Cardiac fibroblast (primary cell): ENCODE results near the gene USP17L26.
A peak's percentile ranks its signal among the peaks of the same experiment; 100 is the strongest.
"Not testable (repeated sequence)": the region's sequence is repeated elsewhere in the genome, so short reads cannot be mapped to it uniquely, and the experiment has no call there.

Source experiments
- DNase-seq, 2 donors: peaks; one replicate each; pipeline versions ENCODE4 v3.0.0 to v3.0.0-alpha.2; 2010; ENCODE audit warnings: low read depth in 2 of 2
- H3K4me3 ChIP-seq, 2 donors: replicated peaks in 1 of 2; 1 replicate in 1 of 2; 2 replicates in 1 of 2; pipeline ENCODE4 v1.5.1; 2011; ENCODE audit warnings: low read depth in 2 of 2, low read length in 2 of 2, mild to moderate bottlenecking in 2 of 2, moderate library complexity in 1 of 2
- TF ChIP-seq, protein P1 (sequence below): IDR thresholded peaks from one replicate; pipeline ENCODE4 v1.5.1; 2011; ENCODE audit warnings: low read depth, mild to moderate bottlenecking, low read length, inconsistent platforms

The USP17L26 gene, protein sequence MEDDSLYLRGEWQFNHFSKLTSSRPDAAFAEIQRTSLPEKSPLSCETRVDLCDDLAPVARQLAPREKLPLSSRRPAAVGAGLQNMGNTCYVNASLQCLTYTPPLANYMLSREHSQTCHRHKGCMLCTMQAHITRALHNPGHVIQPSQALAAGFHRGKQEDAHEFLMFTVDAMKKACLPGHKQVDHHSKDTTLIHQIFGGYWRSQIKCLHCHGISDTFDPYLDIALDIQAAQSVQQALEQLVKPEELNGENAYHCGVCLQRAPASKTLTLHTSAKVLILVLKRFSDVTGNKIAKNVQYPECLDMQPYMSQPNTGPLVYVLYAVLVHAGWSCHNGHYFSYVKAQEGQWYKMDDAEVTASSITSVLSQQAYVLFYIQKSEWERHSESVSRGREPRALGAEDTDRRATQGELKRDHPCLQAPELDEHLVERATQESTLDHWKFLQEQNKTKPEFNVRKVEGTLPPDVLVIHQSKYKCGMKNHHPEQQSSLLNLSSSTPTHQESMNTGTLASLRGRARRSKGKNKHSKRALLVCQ

DNA sequence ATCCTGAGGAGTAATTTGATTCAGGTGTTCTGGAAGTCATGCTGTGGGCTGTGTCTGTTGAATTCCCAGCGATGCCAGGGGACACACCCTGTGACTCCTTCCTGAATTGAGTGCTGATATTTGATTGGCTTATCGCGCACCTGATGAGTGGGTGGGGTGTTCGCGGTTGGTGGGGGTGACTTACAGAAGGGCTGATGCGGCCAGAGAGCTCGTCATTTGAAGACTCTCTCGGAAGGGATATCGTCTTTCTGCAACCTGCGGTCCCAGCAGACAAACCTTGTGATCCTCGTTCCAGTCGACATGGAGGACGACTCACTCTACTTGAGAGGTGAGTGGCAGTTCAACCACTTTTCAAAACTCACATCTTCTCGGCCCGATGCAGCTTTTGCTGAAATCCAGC is at the start of gene USP17L26:
Gene USP17L26, plus strand, starts transcription at position 301 of the 400 bp plus-strand sequence. Its CDS starts 0 bp downstream, at position 301.
- not testable (repeated sequence) for DNase-seq, H3K4me3 ChIP-seq

DNA sequence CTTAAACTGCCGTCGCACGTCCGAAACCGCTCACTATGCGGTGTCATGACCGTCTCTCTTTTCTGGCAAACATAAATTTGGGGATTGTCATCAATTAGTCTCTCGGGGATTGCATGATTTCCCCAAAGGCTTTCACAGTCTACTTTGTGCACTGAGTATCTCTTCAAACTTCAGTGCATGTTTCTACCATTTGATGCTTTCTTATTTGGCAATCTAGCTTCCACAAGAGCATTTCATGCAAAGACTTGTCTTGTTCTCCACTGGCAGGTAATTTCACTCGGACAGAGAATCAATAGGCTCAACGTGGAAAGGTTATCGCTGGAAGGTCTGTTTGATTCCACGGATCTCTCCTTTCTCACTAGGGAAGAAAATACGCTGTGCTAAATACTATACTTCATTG is 10.3 kb upstream of the USP17L26 start:
- not testable (repeated sequence) for DNase-seq, H3K4me3 ChIP-seq

DNA sequence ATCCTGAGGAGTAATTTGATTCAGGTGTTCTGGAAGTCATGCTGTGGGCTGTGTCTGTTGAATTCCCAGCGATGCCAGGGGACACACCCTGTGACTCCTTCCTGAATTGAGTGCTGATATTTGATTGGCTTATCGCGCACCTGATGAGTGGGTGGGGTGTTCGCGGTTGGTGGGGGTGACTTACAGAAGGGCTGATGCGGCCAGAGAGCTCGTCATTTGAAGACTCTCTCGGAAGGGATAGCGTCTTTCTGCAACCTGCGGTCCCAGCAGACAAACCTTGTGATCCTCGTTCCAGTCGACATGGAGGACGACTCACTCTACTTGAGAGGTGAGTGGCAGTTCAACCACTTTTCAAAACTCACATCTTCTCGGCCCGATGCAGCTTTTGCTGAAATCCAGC is 9.6 kb upstream of the USP17L26 start, which contains the start of gene USP17L24:
Gene USP17L24, plus strand, starts transcription at position 301 of the 400 bp plus-strand sequence. Its CDS starts 0 bp downstream, at position 301.
- DNase-seq, H3K4me3 ChIP-seq: not testable (repeated sequence)

DNA sequence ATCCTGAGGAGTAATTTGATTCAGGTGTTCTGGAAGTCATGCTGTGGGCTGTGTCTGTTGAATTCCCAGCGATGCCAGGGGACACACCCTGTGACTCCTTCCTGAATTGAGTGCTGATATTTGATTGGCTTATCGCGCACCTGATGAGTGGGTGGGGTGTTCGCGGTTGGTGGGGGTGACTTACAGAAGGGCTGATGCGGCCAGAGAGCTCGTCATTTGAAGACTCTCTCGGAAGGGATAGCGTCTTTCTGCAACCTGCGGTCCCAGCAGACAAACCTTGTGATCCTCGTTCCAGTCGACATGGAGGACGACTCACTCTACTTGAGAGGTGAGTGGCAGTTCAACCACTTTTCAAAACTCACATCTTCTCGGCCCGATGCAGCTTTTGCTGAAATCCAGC is 4.8 kb upstream of the USP17L26 start, which contains the start of gene USP17L25:
Gene USP17L25, plus strand, starts transcription at position 301 of the 400 bp plus-strand sequence. Its CDS starts 0 bp downstream, at position 301.
- DNase-seq, H3K4me3 ChIP-seq: not testable (repeated sequence)

DNA sequence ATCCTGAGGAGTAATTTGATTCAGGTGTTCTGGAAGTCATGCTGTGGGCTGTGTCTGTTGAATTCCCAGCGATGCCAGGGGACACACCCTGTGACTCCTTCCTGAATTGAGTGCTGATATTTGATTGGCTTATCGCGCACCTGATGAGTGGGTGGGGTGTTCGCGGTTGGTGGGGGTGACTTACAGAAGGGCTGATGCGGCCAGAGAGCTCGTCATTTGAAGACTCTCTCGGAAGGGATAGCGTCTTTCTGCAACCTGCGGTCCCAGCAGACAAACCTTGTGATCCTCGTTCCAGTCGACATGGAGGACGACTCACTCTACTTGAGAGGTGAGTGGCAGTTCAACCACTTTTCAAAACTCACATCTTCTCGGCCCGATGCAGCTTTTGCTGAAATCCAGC is 4.6 kb downstream of the USP17L26 start, which contains the start of gene USP17L5:
Gene USP17L5, plus strand, starts transcription at position 301 of the 400 bp plus-strand sequence. Its CDS starts 0 bp downstream, at position 301.
- DNase-seq, H3K4me3 ChIP-seq: not testable (repeated sequence)

DNA sequence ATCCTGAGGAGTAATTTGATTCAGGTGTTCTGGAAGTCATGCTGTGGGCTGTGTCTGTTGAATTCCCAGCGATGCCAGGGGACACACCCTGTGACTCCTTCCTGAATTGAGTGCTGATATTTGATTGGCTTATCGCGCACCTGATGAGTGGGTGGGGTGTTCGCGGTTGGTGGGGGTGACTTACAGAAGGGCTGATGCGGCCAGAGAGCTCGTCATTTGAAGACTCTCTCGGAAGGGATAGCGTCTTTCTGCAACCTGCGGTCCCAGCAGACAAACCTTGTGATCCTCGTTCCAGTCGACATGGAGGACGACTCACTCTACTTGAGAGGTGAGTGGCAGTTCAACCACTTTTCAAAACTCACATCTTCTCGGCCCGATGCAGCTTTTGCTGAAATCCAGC is 9.4 kb downstream of the USP17L26 start, which contains the start of gene USP17L27:
Gene USP17L27, plus strand, starts transcription at position 301 of the 400 bp plus-strand sequence. Its CDS starts 0 bp downstream, at position 301.
- not testable (repeated sequence) for H3K4me3 ChIP-seq, DNase-seq

DNA sequence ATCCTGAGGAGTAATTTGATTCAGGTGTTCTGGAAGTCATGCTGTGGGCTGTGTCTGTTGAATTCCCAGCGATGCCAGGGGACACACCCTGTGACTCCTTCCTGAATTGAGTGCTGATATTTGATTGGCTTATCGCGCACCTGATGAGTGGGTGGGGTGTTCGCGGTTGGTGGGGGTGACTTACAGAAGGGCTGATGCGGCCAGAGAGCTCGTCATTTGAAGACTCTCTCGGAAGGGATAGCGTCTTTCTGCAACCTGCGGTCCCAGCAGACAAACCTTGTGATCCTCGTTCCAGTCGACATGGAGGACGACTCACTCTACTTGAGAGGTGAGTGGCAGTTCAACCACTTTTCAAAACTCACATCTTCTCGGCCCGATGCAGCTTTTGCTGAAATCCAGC is 14.1 kb downstream of the USP17L26 start, which contains the start of gene USP17L28:
Gene USP17L28, plus strand, starts transcription at position 301 of the 400 bp plus-strand sequence. Its CDS starts 0 bp downstream, at position 301.
- not testable (repeated sequence) for H3K4me3 ChIP-seq, DNase-seq

DNA sequence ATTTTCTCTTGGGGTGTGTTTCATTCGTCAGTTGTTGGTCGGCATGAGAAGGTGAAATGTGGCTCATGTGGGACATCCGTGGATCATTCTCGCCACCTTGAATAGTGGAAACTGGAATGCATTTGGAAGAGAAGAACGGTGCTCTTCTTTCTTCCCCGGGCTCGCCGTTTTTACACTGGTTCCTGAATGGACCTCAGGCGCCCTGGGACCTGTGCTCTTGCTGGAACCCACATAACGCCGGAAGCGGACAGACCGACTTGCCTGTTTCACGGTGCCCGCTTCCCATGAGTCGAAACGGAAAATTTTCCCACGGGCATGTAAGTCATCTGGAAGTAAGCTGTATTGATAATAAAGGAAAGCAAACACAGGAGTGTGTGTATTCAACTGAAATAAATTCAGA is 16.4 kb downstream of the USP17L26 start:
- DNase-seq, H3K4me3 ChIP-seq: not testable (repeated sequence)

DNA sequence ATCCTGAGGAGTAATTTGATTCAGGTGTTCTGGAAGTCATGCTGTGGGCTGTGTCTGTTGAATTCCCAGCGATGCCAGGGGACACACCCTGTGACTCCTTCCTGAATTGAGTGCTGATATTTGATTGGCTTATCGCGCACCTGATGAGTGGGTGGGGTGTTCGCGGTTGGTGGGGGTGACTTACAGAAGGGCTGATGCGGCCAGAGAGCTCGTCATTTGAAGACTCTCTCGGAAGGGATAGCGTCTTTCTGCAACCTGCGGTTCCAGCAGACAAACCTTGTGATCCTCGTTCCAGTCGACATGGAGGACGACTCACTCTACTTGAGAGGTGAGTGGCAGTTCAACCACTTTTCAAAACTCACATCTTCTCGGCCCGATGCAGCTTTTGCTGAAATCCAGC is 18.9 kb downstream of the USP17L26 start, which contains the start of gene USP17L29:
Gene USP17L29, plus strand, starts transcription at position 301 of the 400 bp plus-strand sequence. Its CDS starts 0 bp downstream, at position 301.
- DNase-seq, H3K4me3 ChIP-seq: not testable (repeated sequence)

DNA sequence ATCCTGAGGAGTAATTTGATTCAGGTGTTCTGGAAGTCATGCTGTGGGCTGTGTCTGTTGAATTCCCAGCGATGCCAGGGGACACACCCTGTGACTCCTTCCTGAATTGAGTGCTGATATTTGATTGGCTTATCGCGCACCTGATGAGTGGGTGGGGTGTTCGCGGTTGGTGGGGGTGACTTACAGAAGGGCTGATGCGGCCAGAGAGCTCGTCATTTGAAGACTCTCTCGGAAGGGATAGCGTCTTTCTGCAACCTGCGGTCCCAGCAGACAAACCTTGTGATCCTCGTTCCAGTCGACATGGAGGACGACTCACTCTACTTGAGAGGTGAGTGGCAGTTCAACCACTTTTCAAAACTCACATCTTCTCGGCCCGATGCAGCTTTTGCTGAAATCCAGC is 28.4 kb downstream of the USP17L26 start, which contains the start of gene USP17L30:
Gene USP17L30, plus strand, starts transcription at position 301 of the 400 bp plus-strand sequence. Its CDS starts 0 bp downstream, at position 301.
- not testable (repeated sequence) for H3K4me3 ChIP-seq, DNase-seq

DNA sequence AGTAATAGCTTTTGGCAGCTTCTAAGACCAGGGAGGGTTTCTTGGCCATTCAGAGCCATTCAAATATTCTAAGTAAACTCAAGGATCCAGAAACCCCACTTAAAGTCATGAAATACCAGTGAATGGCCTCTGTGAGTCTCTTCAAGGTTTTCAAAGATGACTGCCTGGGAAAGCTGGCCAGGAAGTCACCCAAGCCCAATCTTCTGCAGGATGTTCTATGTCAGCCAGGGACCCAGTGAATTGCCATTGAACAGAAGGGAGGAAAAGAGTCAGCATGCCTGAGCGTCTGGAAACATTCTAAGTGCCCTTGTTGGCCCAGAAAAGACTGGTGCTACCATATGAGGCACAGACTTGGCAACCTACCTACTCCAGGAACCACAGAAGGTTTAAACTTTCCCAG is 45.4 kb downstream of the USP17L26 start:
- not testable (repeated sequence) for H3K4me3 ChIP-seq, DNase-seq

DNA sequence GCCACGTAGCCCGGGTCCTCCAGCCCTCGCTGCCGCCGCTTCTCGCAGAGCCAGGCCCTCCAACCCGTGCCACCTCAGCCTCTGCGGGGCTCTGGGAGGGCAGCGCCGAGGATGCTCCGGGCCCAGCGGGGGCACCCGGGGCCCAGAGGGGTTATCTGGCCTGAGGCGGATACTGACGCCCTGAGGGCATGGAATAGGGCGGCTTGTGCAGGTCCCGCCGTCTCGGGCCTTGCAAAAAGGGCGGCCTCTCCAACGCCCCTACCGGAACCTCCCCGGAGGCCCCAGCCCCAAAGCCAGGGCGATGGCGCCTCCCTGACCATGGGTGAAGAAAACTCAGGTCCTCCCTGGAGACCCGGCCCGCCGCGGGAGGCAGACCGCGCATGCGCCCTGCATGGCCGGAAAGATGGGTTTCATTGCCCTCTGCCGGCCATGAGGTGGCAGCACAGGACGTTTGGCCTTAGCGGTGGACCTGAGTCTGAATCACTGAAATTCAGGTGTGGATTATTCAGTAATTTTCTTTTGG is 46.6 kb downstream of the USP17L26 start:
- TF ChIP-seq, protein P1, sequence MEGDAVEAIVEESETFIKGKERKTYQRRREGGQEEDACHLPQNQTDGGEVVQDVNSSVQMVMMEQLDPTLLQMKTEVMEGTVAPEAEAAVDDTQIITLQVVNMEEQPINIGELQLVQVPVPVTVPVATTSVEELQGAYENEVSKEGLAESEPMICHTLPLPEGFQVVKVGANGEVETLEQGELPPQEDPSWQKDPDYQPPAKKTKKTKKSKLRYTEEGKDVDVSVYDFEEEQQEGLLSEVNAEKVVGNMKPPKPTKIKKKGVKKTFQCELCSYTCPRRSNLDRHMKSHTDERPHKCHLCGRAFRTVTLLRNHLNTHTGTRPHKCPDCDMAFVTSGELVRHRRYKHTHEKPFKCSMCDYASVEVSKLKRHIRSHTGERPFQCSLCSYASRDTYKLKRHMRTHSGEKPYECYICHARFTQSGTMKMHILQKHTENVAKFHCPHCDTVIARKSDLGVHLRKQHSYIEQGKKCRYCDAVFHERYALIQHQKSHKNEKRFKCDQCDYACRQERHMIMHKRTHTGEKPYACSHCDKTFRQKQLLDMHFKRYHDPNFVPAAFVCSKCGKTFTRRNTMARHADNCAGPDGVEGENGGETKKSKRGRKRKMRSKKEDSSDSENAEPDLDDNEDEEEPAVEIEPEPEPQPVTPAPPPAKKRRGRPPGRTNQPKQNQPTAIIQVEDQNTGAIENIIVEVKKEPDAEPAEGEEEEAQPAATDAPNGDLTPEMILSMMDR: peak; percentile 16
- peak overlapping the region; percentile 34 to 36 for H3K4me3 ChIP-seq
- peak in 1 of 2 donors; percentile 4 for DNase-seq
